ENCODE data around the gene DNAJB5.

DNA sequence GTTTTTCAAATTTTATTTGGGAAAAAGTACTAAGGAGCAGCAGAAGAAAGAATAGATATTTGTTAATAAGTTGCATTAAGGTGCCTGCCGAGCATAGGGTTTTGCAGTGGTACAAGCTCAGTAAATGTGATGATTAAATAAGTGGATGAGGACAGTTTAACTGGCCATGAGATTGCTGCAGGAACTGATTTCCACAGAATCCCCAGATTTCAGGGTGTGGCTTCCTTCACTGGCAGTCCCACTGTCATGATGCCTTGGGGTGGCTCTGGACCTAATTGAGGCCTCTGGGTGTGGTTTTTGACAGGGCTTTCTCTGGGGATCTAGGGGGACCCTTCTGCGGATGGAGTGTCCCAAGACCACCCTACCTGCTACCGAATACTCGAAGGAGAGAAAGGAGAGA, 30.1 kb upstream of the DNAJB5 start:
- TF ChIP-seq, protein P1, sequence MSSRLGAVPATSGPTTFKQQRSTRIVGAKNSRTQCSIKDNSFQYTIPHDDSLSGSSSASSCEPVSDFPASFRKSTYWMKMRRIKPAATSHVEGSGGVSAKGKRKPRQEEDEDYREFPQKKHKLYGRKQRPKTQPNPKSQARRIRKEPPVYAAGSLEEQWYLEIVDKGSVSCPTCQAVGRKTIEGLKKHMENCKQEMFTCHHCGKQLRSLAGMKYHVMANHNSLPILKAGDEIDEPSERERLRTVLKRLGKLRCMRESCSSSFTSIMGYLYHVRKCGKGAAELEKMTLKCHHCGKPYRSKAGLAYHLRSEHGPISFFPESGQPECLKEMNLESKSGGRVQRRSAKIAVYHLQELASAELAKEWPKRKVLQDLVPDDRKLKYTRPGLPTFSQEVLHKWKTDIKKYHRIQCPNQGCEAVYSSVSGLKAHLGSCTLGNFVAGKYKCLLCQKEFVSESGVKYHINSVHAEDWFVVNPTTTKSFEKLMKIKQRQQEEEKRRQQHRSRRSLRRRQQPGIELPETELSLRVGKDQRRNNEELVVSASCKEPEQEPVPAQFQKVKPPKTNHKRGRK (tag; IDR thresholded peaks at IDR 0.05), result no peak
- TF ChIP-seq, protein P2, sequence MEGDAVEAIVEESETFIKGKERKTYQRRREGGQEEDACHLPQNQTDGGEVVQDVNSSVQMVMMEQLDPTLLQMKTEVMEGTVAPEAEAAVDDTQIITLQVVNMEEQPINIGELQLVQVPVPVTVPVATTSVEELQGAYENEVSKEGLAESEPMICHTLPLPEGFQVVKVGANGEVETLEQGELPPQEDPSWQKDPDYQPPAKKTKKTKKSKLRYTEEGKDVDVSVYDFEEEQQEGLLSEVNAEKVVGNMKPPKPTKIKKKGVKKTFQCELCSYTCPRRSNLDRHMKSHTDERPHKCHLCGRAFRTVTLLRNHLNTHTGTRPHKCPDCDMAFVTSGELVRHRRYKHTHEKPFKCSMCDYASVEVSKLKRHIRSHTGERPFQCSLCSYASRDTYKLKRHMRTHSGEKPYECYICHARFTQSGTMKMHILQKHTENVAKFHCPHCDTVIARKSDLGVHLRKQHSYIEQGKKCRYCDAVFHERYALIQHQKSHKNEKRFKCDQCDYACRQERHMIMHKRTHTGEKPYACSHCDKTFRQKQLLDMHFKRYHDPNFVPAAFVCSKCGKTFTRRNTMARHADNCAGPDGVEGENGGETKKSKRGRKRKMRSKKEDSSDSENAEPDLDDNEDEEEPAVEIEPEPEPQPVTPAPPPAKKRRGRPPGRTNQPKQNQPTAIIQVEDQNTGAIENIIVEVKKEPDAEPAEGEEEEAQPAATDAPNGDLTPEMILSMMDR (IDR thresholded peaks at IDR 0.05 in 2 of 3, conservative IDR thresholded peaks at IDR 0.05 in 1 of 3; ENCODE audit: insufficient read depth in 2 of 3, low read depth in 1 of 3, low read length in 3 of 3), result no peak
- TF ChIP-seq ZNF347 (CRISPR knock-in tag; IDR thresholded peaks at IDR 0.05; ENCODE audit: low read depth) (no peak), BRCA1 (IDR thresholded peaks at IDR 0.05) (no peak), BRCA1 (CRISPR knock-in tag; IDR thresholded peaks at IDR 0.05) (no peak), EZH2 (IDR thresholded peaks at IDR 0.05; ENCODE audit: borderline replicate concordance, low read depth, low read length) (no peak), POLR2AphosphoS5 (IDR thresholded peaks at IDR 0.05; ENCODE audit: control insufficient read depth, insufficient read depth, low read depth, low read length) (no peak), HCFC1 (IDR thresholded peaks at IDR 0.05; ENCODE audit: low read depth, low read length) (no peak)
- TF ChIP-seq, protein P3, sequence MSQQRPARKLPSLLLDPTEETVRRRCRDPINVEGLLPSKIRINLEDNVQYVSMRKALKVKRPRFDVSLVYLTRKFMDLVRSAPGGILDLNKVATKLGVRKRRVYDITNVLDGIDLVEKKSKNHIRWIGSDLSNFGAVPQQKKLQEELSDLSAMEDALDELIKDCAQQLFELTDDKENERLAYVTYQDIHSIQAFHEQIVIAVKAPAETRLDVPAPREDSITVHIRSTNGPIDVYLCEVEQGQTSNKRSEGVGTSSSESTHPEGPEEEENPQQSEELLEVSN (IDR thresholded peaks at IDR 0.05; ENCODE audit: borderline replicate concordance in 1 of 2, extremely low read depth in 1 of 2, insufficient read depth in 1 of 2, insufficient read length in 1 of 2, low read depth in 1 of 2, low read length in 1 of 2, poor library complexity in 1 of 2, severe bottlenecking in 1 of 2), result no peak
- TF ChIP-seq, protein P4, sequence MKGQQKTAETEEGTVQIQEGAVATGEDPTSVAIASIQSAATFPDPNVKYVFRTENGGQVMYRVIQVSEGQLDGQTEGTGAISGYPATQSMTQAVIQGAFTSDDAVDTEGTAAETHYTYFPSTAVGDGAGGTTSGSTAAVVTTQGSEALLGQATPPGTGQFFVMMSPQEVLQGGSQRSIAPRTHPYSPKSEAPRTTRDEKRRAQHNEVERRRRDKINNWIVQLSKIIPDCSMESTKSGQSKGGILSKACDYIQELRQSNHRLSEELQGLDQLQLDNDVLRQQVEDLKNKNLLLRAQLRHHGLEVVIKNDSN (CRISPR knock-in tag; IDR thresholded peaks at IDR 0.05), result no peak
- TF ChIP-seq, protein P5, sequence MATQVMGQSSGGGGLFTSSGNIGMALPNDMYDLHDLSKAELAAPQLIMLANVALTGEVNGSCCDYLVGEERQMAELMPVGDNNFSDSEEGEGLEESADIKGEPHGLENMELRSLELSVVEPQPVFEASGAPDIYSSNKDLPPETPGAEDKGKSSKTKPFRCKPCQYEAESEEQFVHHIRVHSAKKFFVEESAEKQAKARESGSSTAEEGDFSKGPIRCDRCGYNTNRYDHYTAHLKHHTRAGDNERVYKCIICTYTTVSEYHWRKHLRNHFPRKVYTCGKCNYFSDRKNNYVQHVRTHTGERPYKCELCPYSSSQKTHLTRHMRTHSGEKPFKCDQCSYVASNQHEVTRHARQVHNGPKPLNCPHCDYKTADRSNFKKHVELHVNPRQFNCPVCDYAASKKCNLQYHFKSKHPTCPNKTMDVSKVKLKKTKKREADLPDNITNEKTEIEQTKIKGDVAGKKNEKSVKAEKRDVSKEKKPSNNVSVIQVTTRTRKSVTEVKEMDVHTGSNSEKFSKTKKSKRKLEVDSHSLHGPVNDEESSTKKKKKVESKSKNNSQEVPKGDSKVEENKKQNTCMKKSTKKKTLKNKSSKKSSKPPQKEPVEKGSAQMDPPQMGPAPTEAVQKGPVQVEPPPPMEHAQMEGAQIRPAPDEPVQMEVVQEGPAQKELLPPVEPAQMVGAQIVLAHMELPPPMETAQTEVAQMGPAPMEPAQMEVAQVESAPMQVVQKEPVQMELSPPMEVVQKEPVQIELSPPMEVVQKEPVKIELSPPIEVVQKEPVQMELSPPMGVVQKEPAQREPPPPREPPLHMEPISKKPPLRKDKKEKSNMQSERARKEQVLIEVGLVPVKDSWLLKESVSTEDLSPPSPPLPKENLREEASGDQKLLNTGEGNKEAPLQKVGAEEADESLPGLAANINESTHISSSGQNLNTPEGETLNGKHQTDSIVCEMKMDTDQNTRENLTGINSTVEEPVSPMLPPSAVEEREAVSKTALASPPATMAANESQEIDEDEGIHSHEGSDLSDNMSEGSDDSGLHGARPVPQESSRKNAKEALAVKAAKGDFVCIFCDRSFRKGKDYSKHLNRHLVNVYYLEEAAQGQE (IDR thresholded peaks at IDR 0.05; ENCODE audit: borderline replicate concordance), result no peak
- TF ChIP-seq, protein P5 (CRISPR knock-in tag; IDR thresholded peaks at IDR 0.05; ENCODE audit: low read depth), result no peak
